ENCODE measurements around the gene CCR5.

CCR5 gene

GRCh38 chr3:46371519-46372340 lies 984 bp downstream of the CCR5 start:
- Histone ChIP-seq H3K36me3 (ENCODE audit: insufficient read depth, low read length) (no peaks in the 10 kb centered on the region), H4K20me1 (ENCODE audit: insufficient read depth, low read length) (no peaks in the 10 kb centered on the region), H3K9me3 (ENCODE audit: low read length) (no peaks in the 10 kb centered on the region), H3K27me3 (ENCODE audit: insufficient read depth, low read length) (peaks cover 5% of the 10 kb centered on the region), H3F3A (ENCODE audit: insufficient read depth, low read length) (no peaks in the 10 kb centered on the region), H3K4me1 (ENCODE audit: insufficient read depth, low read length, severe bottlenecking) (no peaks in the 10 kb centered on the region), H3K27ac (ENCODE audit: low read depth, low read length, poor library complexity, severe bottlenecking) (no peak overlapping the region), H3K4me3 (ENCODE audit: low read depth, low read length, poor library complexity, severe bottlenecking) (no peak overlapping the region), H3K4me2 (ENCODE audit: low read length) (no peak overlapping the region), H2AFZ (ENCODE audit: low read length) (no peak overlapping the region), H3K9ac (ENCODE audit: low read length) (no peak overlapping the region), H3K9me2 (ENCODE audit: low read depth, low read length) (no peaks in the 10 kb centered on the region), H3K79me2 (ENCODE audit: insufficient read depth, low read length) (no peaks in the 10 kb centered on the region)
- TF ChIP-seq EZH2 (IDR thresholded peaks at IDR 0.05; ENCODE audit: borderline replicate concordance, low read length), result no peak
- TF ChIP-seq CTCF (IDR thresholded peaks at IDR 0.05; ENCODE audit: low read length), result no peak

- no peaks in the 10 kb centered on the region for H3K4me1 ChIP-seq (ENCODE audit: insufficient read depth, low read length, severe bottlenecking)
- no peaks in the 10 kb centered on the region for H3K9me3 ChIP-seq (ENCODE audit: low read length)
- H3K27ac ChIP-seq (ENCODE audit: low read depth, low read length, poor library complexity, severe bottlenecking), result no peak overlapping the region
These were observed 2.0 kb downstream of the CCR5 start for GRCh38 chr3:46372492-46373359.

GRCh38 chr3:46374755-46375154 lies 4.0 kb downstream of the CCR5 start:
- Histone ChIP-seq H3F3A (ENCODE audit: insufficient read depth, low read length) (no peaks in the 10 kb centered on the region), H3K9ac (ENCODE audit: low read length) (no peak overlapping the region), H3K4me2 (ENCODE audit: low read length) (no peak overlapping the region), H3K4me3 (ENCODE audit: low read depth, low read length, poor library complexity, severe bottlenecking) (no peak overlapping the region), H3K79me2 (ENCODE audit: insufficient read depth, low read length) (no peaks in the 10 kb centered on the region), H3K27me3 (ENCODE audit: insufficient read depth, low read length) (peaks cover 5% of the 10 kb centered on the region), H3K27ac (ENCODE audit: low read depth, low read length, poor library complexity, severe bottlenecking) (no peak overlapping the region), H3K9me2 (ENCODE audit: low read depth, low read length) (no peaks in the 10 kb centered on the region), H3K4me1 (ENCODE audit: insufficient read depth, low read length, severe bottlenecking) (no peaks in the 10 kb centered on the region), H2AFZ (ENCODE audit: low read length) (no peak overlapping the region), H4K20me1 (ENCODE audit: insufficient read depth, low read length) (no peaks in the 10 kb centered on the region), H3K36me3 (ENCODE audit: insufficient read depth, low read length) (no peaks in the 10 kb centered on the region), H3K9me3 (ENCODE audit: low read length) (no peaks in the 10 kb centered on the region)
- TF ChIP-seq EZH2 (IDR thresholded peaks at IDR 0.05; ENCODE audit: borderline replicate concordance, low read length), result no peak
- TF ChIP-seq CTCF (IDR thresholded peaks at IDR 0.05; ENCODE audit: low read length), result no peak

More at GRCh38 chr3:46372492-46373359, 2.0 kb downstream of the CCR5 start:
- Histone ChIP-seq H3K4me2 (ENCODE audit: low read length) (no peak overlapping the region), H3K9ac (ENCODE audit: low read length) (no peak overlapping the region), H3K4me3 (ENCODE audit: low read depth, low read length, poor library complexity, severe bottlenecking) (no peak overlapping the region), H3K9me2 (ENCODE audit: low read depth, low read length) (no peaks in the 10 kb centered on the region), H2AFZ (ENCODE audit: low read length) (no peak overlapping the region), H3K27me3 (ENCODE audit: insufficient read depth, low read length) (peaks cover 5% of the 10 kb centered on the region), H4K20me1 (ENCODE audit: insufficient read depth, low read length) (no peaks in the 10 kb centered on the region), H3K79me2 (ENCODE audit: insufficient read depth, low read length) (no peaks in the 10 kb centered on the region), H3F3A (ENCODE audit: insufficient read depth, low read length) (no peaks in the 10 kb centered on the region), H3K36me3 (ENCODE audit: insufficient read depth, low read length) (no peaks in the 10 kb centered on the region)
- TF ChIP-seq EZH2 (IDR thresholded peaks at IDR 0.05; ENCODE audit: borderline replicate concordance, low read length) (no peak), CTCF (IDR thresholded peaks at IDR 0.05; ENCODE audit: low read length) (peak; percentile 48; the same call in 1 of the 2 replicates)
